K562 (cell line): ENCODE data around the gene RAD1. TPM values are rescaled to one million over a fixed set of nuclear protein-coding genes. Genes with fewer than 3 reads are reported as not detected.

Experiments used
- ARHGAP35 ChIP-seq: fragments of 450-650 bp; IDR thresholded peaks from 2 replicates; pipeline ENCODE4 v1.6.1; 2018; ENCODE audit not compliant: partially characterized antibody
- BCL6 ChIP-seq: fragments of 250-450 bp; sonication (Bioruptor Pico); IDR thresholded peaks from 2 replicates; pipeline ENCODE4 v1.4.0; 2020
- CEBPZ ChIP-seq: fragments of 150-350 bp; IDR thresholded peaks from 2 replicates; pipeline ENCODE4 v1.6.1; 2014; ENCODE audit warnings: low read depth, mild to moderate bottlenecking, low read length, borderline replicate concordance
- CREB3 ChIP-seq: fragments of 450-650 bp; conservative IDR thresholded peaks from 2 replicates; pipeline ENCODE4 v1.6.1; 2016; ENCODE audit warnings: missing genetic modification characterization, low read depth, mild to moderate bottlenecking, missing compliant biosample characterization, moderate library complexity
- EWSR1 ChIP-seq: fragments of 450-650 bp; IDR thresholded peaks from 2 replicates; pipeline ENCODE4 v1.6.1; 2018; ENCODE audit warnings: borderline replicate concordance, mild to moderate bottlenecking, low read depth, moderate library complexity; ENCODE audit not compliant: partially characterized antibody
- HDGF ChIP-seq: fragments of 450-650 bp; IDR thresholded peaks from 2 replicates; pipeline ENCODE4 v1.6.1; 2016
- IFI16 ChIP-seq: fragments of 250-450 bp; sonication (Bioruptor Pico); IDR thresholded peaks from 2 replicates; pipeline ENCODE4 v2.1.2; 2022; ENCODE audit warnings: mild to moderate bottlenecking, inconsistent platforms
- JUND ChIP-seq, 2 experiments: IDR thresholded peaks; 2 replicates in 1 of 2; 3 replicates in 1 of 2; pipeline ENCODE4 v1.6.1; 2011; ENCODE audit warnings: borderline replicate concordance in 2 of 2, low read depth in 2 of 2, low read length in 2 of 2, improper control_type of control experiment in 1 of 2, missing biosample characterization in 1 of 2, missing genetic modification characterization in 1 of 2, missing genetic modification reagents in 1 of 2
- OTX1 ChIP-seq: fragments of 450-650 bp; formaldehyde crosslinking; IDR thresholded peaks from 2 replicates; pipeline ENCODE4 v1.4.0; 2022; ENCODE audit warnings: mild to moderate bottlenecking
- PATZ1 ChIP-seq: fragments of 250-450 bp; sonication (Bioruptor Pico); IDR thresholded peaks from 2 replicates; pipeline ENCODE4 v1.5.0; 2020; ENCODE audit warnings: mild to moderate bottlenecking, borderline replicate concordance
- ZNF655 ChIP-seq: fragments of 250-450 bp; sonication (Bioruptor Pico); IDR thresholded peaks from 2 replicates; pipeline ENCODE4 v1.5.0; 2021
- ZNF764 ChIP-seq: fragments of 250-450 bp; sonication (Bioruptor Pico); IDR thresholded peaks from 2 replicates; pipeline ENCODE4 v1.4.0; 2020; ENCODE audit warnings: low read depth, mild to moderate bottlenecking, moderate library complexity
- ZSCAN29 ChIP-seq: fragments of 450-650 bp; IDR thresholded peaks from 2 replicates; pipeline ENCODE4 v1.6.1; 2017
- polyA plus RNA-seq, 8 experiments: library from polyadenylated mRNA; depleted of rRNA in 4 of 8; stranded (reverse) in 5 of 8; unstranded in 3 of 8; fragments of >200 nt; fragmentation: Nextera tagmentation in 2 of 8; fragmentation: Illumina TruSeq in 1 of 8; extraction: Ambion mirVana in 2 of 8; extraction: Trizol in 1 of 8; gene quantifications; 2 replicates each; pipeline versions ENCODE4 v1.2.1 to v1.2.3, GENCODE V29; 2011 to 2014; ENCODE audit warnings: inconsistent platforms in 1 of 8, missing spikeins in 1 of 8
- total RNA-seq, 7 experiments: library from RNA; depleted of rRNA in 6 of 7; stranded (reverse); fragments of >200 nt in 6 of 7; fragmentation: Illumina TruSeq in 2 of 7; extraction: Trizol in 2 of 7; gene quantifications; 2 replicates each; pipeline versions ENCODE4 v1.2.1 to v1.2.3, GENCODE V29; 2011 to 2021; ENCODE audit warnings: low replicate concordance in 1 of 7
- TF ChIP-seq, protein P1 (sequence below): fragments of 250-450 bp; sonication (Bioruptor Pico); IDR thresholded peaks from 2 replicates; pipeline ENCODE4 v1.5.0; 2021; ENCODE audit warnings: mild to moderate bottlenecking, moderate library complexity
- TF ChIP-seq, protein P2 (sequence below): fragments of 250-450 bp; sonication (Bioruptor Pico); IDR thresholded peaks from 2 replicates; pipeline ENCODE4 v1.8.0; 2021; ENCODE audit warnings: borderline replicate concordance, mild to moderate bottlenecking, moderate library complexity; ENCODE audit not compliant: poor library complexity, severe bottlenecking

The RAD1 gene
- total and polyA plus RNA-seq, 9 of the 15 experiments (the other 6 are each of a cell fraction or from before 2014, with no cell fraction given) = 44.5 to 148 (median 60.8) TPM

GRCh38 chr5:34929134-34929719 is 13.9 kb upstream of the RAD1 start, which contains the start of gene DNAJC21 (continued):
- TF ChIP-seq, protein P1, sequence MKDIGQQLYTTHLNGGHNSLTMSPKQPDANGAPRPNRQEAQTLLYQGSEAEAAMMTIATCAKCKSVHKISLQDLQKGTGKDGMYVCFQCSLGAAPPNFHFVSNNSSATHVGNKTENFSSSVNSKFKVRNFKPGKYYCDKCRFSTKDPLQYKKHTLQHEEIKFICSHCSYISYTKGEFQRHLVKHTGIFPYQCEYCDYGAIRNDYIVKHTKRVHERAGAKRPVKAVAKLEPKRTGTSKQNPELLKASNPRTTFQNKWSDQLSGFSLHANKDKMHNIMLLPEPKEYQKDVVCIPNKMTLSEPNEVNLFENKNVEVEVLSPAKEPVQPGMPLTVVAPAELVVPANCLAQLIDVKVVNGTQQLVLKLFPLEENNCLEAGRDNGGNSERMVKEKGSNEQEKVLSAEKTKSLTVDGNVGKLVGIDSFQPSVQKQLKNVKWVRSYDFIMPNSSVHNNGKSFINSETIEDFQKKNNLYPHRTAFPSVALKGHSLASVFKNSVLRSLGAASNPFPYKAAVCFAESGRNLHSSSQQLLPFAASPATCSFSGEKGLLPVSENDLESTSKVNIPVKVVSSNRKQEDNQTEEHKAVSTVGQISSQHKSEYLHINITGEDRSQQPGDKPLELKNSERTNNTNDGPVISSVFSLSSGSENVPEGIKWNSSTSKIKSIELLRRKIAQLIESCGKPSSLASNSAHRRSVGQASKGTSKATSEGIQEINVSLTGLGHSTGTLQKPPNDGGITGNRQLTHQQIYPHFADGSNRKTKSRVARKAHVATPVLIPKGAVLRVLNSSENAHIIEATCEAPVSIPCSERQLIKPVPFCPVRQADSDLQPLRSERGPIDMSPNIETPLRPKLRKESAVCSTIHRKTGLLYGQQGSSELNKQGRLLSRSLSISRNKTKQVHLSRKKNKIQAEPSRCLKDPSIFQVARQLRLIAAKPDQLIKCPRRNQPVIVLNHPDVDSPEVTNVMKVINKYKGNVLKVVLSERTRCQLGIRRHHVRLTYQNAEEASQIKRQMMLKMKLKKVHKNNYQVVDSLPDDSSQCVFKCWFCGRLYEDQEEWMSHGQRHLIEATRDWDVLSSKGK (CRISPR knock-in tag) = no peak
- TF ChIP-seq HDGF (peak; percentile 95), ZNF764 (no peak), ARHGAP35 (no peak), IFI16 (no peak), ZSCAN29 (no peak), EWSR1 (no peak), JUND (IDR thresholded peaks at IDR 0.05; ENCODE audit: borderline replicate concordance, low read depth, low read length) (no peak), JUND (tag; IDR thresholded peaks at IDR 0.05; ENCODE audit: borderline replicate concordance, low read depth, low read length) (no peak), PATZ1 (CRISPR knock-in tag) (no peak), CEBPZ (no peak), ZNF655 (CRISPR knock-in tag) (no peak), OTX1 (CRISPR knock-in tag) (no peak), CREB3 (tag) (no peak), BCL6 (CRISPR knock-in tag) (no peak)
- TF ChIP-seq, protein P2, sequence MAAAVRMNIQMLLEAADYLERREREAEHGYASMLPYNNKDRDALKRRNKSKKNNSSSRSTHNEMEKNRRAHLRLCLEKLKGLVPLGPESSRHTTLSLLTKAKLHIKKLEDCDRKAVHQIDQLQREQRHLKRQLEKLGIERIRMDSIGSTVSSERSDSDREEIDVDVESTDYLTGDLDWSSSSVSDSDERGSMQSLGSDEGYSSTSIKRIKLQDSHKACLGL (CRISPR knock-in tag) = no peak
